NCI-H69 (cell line): ENCODE measurements around the gene GRAPL.
"Not testable (repeated sequence)": the region's sequence is repeated elsewhere in the genome, so short reads cannot be mapped to it uniquely, and the experiment has no call there.

ENCODE experiments used
- DNase-seq: peaks from one replicate; lab custom pipeline; 2025; lab: John Stamatoyannopoulos, UW

GRAPL gene

GRCh38 chr17:19127148-19127980, at the start of gene GRAPL:
GRAPL (plus strand) TSS chr17:19127589; CDS start chr17:19127620, 31 bp downstream.
- not testable (repeated sequence) for DNase-seq

GRCh38 chr17:19088804-19089685, 38.3 kb upstream of the GRAPL start:
- not testable (repeated sequence) for DNase-seq

DNA sequence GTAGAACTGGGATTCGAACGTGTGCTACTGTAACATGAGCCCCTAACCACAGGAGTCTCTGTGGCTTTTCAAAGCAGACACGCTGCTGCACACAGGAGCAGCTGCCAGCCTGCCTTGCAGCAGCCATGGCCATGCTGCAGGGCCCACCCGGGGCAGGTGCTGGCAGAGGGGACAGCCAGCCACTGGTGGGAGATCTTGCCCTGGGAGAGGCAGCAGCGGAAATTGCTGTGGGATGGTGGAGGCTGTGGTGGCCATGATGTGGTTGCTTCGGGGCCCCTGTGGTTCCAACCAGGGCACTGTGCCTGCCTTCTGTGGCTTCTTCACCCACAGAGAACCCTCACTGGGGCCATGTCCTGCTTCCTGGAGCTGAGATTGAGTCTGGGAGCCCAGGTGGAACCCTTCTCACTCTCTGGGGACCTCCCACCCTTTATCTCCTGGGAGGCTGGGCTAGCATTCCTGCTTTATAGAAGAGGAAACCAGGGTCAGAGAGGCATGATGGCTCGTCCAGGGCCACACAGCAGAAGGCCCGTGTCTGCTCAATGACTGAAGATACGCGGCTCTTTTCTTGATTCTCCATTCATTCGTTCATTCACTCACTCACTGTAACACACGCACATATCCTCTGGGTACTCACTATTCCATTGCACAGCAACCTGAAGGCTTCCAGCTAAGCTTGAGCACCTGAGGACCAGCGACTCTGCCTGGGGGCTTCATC, 37.2 kb upstream of the GRAPL start:
- DNase-seq: not testable (repeated sequence)

DNA sequence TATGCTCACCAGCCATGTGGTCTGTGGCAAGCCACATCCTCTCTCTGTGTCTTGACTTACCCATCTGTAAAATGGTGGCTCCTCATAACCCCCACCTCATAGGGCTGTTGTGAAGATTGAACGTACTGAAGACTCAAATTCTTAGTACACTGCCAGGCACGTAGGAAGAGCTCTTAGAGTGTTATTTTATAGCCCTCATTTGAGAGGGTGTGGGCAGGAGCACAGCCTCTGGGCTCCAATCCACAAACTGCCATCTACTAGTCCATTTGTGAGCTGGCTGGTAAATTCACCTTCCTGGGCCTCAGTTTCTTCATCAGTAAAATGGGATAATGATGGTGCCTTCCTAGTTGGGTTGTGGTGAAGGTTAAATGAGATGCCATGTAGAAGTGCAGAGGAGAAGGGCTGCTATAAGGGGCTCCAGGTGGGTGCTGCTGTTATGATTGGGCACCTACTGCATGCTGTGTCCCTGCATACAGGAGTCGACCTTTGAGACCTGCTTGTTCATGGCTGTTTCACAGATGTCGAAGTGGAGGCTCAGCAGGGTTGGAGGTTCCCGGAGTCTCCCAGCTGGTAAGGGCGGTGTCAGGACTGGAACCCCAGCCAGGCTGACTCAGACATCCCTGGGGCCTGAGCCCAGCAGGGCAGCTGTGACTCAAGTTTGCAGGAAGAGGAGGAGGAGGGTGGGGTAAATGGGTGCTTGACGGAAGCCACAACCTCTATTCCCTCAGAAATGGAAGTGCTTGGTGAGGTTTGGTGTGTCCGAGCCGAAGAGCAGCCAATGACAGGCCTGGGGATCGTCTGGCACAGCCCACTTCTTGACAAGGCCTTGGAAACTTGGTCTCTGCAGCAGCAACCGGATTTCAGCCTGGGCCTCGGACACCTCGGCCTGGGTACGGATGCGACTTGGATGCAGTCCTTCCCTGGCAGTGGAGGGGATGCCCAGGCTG, 34.4 kb upstream of the GRAPL start:
- DNase-seq: not testable (repeated sequence)

- DNase-seq: not testable (repeated sequence)
Measured at GRCh38 chr17:19093684-19094438, 33.5 kb upstream of the GRAPL start.

- not testable (repeated sequence) for DNase-seq
Measured at GRCh38 chr17:19108517-19108916, 18.9 kb upstream of the GRAPL start.

GRCh38 chr17:19110189-19111097, 16.9 kb upstream of the GRAPL start:
- not testable (repeated sequence) for DNase-seq

DNA sequence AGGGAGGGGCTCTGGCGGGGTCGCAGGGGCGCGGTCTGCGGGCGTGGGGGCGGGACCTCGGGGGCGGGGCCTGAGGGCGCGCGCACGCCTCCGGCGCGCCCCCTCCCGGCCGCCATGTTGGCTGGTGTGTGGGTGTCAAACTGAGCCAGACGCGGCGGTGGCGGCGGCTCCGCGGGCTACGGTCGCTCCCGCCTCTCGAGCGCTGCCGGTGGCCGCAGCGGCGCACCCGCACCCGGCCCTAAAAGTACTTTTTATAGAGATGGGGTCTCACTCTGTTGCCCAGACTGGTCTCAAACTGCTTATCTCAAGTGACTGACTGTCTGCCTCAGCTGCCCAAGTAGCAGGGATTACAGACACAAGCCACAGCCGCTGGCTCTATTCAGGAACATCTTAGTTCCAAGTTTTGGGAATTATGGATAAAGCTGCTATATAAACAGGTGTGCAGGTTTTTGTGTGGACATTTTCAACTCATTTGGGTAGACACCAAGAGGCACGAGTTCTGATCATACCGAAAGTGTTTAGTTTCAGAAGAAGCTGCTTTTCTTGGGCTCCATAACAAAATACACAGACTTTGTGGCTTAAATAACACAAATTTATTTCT, 16.2 kb upstream of the GRAPL start:
- not testable (repeated sequence) for DNase-seq

DNA sequence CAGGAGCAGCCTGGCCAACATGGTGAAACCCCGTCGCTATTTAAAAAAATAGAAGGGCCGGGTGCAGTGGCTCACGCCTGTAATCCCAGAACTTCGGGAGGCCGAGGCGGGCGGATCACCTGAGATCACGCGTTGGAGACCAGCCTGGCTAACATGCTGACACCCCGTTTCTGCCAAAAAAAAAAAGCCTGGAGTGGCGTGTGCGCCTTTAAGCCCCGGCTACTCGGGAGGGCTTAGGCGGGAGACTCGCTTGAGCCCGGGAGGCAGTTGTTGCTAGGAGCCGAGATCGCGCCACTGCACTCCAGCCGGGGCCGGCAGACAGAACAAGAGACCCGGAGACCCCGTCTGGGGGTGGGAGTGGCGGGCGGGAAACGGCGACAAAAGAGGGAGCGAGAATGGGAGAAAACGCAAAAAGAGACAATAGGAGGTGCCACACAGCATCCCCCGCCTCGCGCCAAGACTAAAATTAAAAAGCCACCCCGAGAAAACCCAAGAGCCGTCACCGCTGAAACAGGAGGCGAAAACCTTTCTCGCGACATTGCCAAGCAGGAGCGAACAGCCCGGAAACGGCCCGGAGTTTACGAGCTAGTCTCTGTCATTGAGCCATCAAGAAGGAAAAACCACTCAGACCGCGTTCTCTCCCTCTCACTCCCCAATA, 15.5 kb upstream of the GRAPL start:
- not testable (repeated sequence) for DNase-seq

DNA sequence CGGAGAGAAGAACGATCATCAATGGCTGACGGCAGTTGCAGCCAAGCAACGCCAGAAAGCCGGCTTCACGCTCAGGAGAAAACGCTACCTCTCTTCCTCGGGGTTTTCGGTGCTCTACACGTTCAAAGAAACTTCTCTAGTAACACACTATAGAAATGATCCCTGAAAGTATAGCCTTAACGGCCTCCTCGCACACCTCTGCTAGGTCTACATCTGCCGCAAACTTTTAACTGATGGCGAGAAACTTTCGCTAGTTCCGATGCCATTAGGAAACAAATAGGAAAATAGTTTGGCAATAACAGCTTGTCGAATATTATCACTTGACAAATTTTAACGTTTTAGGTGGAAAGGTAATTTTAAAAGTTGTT, 14.9 kb upstream of the GRAPL start:
- DNase-seq: not testable (repeated sequence)

- DNase-seq: not testable (repeated sequence)
Measured at GRCh38 chr17:19118695-19119094, 8.7 kb upstream of the GRAPL start.

- not testable (repeated sequence) for DNase-seq
Measured at GRCh38 chr17:19125289-19125688, 2.1 kb upstream of the GRAPL start.

GRCh38 chr17:19129500-19129899, 2.1 kb downstream of the GRAPL start:
- not testable (repeated sequence) for DNase-seq

- not testable (repeated sequence) for DNase-seq
Measured at GRCh38 chr17:19131108-19131507, 3.7 kb downstream of the GRAPL start.

DNA sequence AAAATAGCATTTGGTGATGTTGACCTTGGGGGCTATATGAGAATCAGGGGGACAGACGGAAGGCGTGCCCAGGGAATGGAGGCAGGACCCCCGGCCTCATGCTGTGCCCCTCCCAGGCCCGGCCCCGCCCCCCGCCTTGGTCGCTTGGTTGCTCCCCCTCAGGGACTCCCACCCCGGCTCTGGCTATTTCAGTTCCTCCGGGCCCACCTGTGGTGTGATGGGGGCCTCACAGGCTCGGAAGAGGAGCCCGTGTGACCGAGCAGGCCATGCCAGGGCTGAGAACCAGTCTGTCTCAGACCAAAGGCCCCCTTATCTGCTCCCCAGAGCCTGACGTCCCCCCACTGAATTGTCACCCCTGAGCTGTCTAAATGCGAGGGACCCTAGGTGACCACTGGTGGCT, 4.4 kb downstream of the GRAPL start:
- DNase-seq: not testable (repeated sequence)

DNA sequence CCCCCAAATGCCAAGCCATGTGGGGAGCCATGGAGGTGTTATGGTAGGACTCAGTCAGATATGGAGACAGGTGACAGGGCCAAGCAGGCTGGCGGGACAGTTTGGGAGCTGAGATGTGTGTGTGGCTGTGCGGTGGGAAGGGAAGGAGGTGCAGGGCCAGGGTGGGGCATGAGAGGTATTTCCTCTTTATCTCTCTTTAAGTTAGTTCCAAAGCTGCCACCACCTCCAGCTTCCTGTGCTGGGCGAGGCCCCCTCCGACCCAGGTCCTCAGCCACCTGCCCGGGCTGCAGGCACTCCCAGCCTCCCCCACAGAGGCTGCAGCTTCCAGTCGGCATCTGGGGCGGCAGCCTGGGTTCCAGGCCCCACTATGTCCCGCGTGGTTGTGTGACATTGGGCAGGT, 6.4 kb downstream of the GRAPL start:
- DNase-seq: not testable (repeated sequence)

GRCh38 chr17:19135391-19135790, 8.0 kb downstream of the GRAPL start:
- not testable (repeated sequence) for DNase-seq

DNA sequence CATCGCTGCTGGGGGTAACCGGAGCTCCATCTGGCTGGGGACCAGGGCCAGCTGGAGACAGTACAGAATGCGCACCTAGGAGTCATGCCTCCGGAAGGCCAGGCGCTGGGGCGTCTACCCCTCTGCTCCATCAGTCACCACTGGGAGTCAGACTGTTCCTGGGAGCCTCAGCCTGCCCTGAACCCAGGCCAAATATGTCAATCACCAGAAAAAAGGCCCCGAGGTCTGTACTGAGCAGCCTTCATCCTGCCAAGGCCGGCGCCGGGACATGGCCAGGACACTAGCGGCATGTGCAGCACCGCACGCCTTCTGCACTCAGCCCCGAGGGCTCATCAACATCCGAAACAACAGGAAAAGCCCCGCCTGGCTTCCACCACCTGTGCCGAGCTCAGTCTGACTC, 8.7 kb downstream of the GRAPL start:
- DNase-seq: not testable (repeated sequence)
